ENCODE measurements around the gene TSSK3. TPM values are rescaled to one million over a fixed set of nuclear protein-coding genes. Genes with fewer than 3 reads are reported as not detected.

TSSK3 gene
- total and polyA plus RNA-seq, 9 of the 15 experiments (the other 6 are each of a cell fraction or from before 2014, with no cell fraction given), result 0.27 to 2.8 (median 1.9) TPM

GRCh38 chr1:32399843-32400242, 37.5 kb downstream of the TSSK3 start (continued):
- TF ChIP-seq STAT5A (IDR thresholded peaks at IDR 0.05; ENCODE audit: borderline replicate concordance, low read length) (peak; percentile 30; the same call in 1 of the 2 replicates), HIVEP1 (CRISPR knock-in tag; IDR thresholded peaks at IDR 0.05) (no peak), RCOR1 (IDR thresholded peaks at IDR 0.05; ENCODE audit: borderline replicate concordance in 1 of 2, low read depth in 2 of 2, low read length in 2 of 2) (peak in 1 of 2 experiments; percentile 53; a peak in 1 of 4 replicates), ZNF277 (CRISPR knock-in tag; IDR thresholded peaks at IDR 0.05; ENCODE audit: borderline replicate concordance) (no peak), CXXC5 (CRISPR knock-in tag; IDR thresholded peaks at IDR 0.05) (no peak), NFIX (CRISPR knock-in tag; IDR thresholded peaks at IDR 0.05; ENCODE audit: low read depth) (no peak), ZNF41 (CRISPR knock-in tag; conservative IDR thresholded peaks at IDR 0.05) (no peak), CC2D1A (IDR thresholded peaks at IDR 0.05) (peak; percentile 66; the same call in 1 of the 2 replicates), ELK3 (CRISPR knock-in tag; IDR thresholded peaks at IDR 0.05) (no peak), MTA2 (IDR thresholded peaks at IDR 0.05; ENCODE audit: low read depth) (no peak), DNMT1 (IDR thresholded peaks at IDR 0.05) (no peak), RFX7 (CRISPR knock-in tag; IDR thresholded peaks at IDR 0.05) (no peak), POLR2AphosphoS5 (IDR thresholded peaks at IDR 0.05; ENCODE audit: control insufficient read depth, insufficient read depth, low read depth, low read length) (peak; percentile 69), DMBX1 (CRISPR knock-in tag; IDR thresholded peaks at IDR 0.05; ENCODE audit: borderline replicate concordance) (no peak), ZNF175 (CRISPR knock-in tag; IDR thresholded peaks at IDR 0.05; ENCODE audit: low read depth) (no peak), ZNF398 (CRISPR knock-in tag; IDR thresholded peaks at IDR 0.05) (no peak), ZNF507 (tag; conservative IDR thresholded peaks at IDR 0.05) (no peak), HNRNPH1 (optimal IDR thresholded peaks at IDR 0.05; ENCODE audit: low read depth, low read length) (no peak), MEF2A (IDR thresholded peaks at IDR 0.05; ENCODE audit: control insufficient read depth, low read depth, low read length) (no peak), EP300 (IDR thresholded peaks at IDR 0.05; ENCODE audit: low read length) (peak; percentile 65; the same call in 1 of the 2 replicates), SMARCA4 (IDR thresholded peaks at IDR 0.05) (peak; percentile 56; the same call in 1 of the 2 replicates), ZBTB49 (CRISPR knock-in tag; IDR thresholded peaks at IDR 0.05; ENCODE audit: borderline replicate concordance) (no peak), SREBF2 (CRISPR knock-in tag; IDR thresholded peaks at IDR 0.05) (no peak)
